ENCODE measurements around the gene UBE2N. TPM values are rescaled to one million over a fixed set of nuclear protein-coding genes. Genes with fewer than 3 reads are reported as not detected.
"Not testable (repeated sequence)": the region's sequence is repeated elsewhere in the genome, so short reads cannot be mapped to it uniquely, and the experiment has no call there.

Gene UBE2N
- total RNA-seq, 1 donor from 2014 or later = 86.3 TPM

- Histone ChIP-seq H3K27ac (replicated peaks) (peak overlapping the region; percentile 12), H3K36me3 (peaks cover 23% of the 10 kb centered on the region)
- intact Hi-C loops (cut with micrococcal nuclease) = no loop called here
Observed at GRCh38 chr12:93407054-93407962, 34.4 kb downstream of the UBE2N start.

GRCh38 chr12:93404961-93405849, 36.5 kb downstream of the UBE2N start:
- TF ChIP-seq CTCF (IDR thresholded peaks at IDR 0.05; ENCODE audit: borderline replicate concordance) = no peak
- intact Hi-C loops (cut with micrococcal nuclease) = no loop called here

More at GRCh38 chr12:93407054-93407962, 34.4 kb downstream of the UBE2N start:
- no peak for TF ChIP-seq CTCF (IDR thresholded peaks at IDR 0.05; ENCODE audit: borderline replicate concordance)
- peaks cover 50% of the 10 kb centered on the region for H3K4me1 ChIP-seq
- no peaks in the 10 kb centered on the region for H3K9me3 ChIP-seq (replicated peaks)
- no peaks in the 10 kb centered on the region for H3K27me3 ChIP-seq (ENCODE audit: low read depth)
- DNase-seq = no peak
- H3K4me3 ChIP-seq = no peak overlapping the region

GRCh38 chr12:93403988-93404803, 37.6 kb downstream of the UBE2N start:
- Histone ChIP-seq H3K36me3 (peaks cover 13% of the 10 kb centered on the region), H3K9me3 (replicated peaks) (no peaks in the 10 kb centered on the region), H3K4me3 (no peak overlapping the region), H3K27me3 (ENCODE audit: low read depth) (no peaks in the 10 kb centered on the region), H3K27ac (replicated peaks) (peak overlapping the region; percentile 32), H3K4me1 (peaks cover 26% of the 10 kb centered on the region)
- DNase-seq = no peak
- no peak for TF ChIP-seq CTCF (IDR thresholded peaks at IDR 0.05; ENCODE audit: borderline replicate concordance)
- intact Hi-C loops (cut with micrococcal nuclease) = no loop called here

More at GRCh38 chr12:93404961-93405849, 36.5 kb downstream of the UBE2N start:
- Histone ChIP-seq H3K27ac (replicated peaks) (peak overlapping the region; percentile 32), H3K27me3 (ENCODE audit: low read depth) (no peaks in the 10 kb centered on the region), H3K36me3 (peaks cover 20% of the 10 kb centered on the region), H3K4me1 (peaks cover 29% of the 10 kb centered on the region), H3K9me3 (replicated peaks) (no peaks in the 10 kb centered on the region), H3K4me3 (no peak overlapping the region)
- DNase-seq = no peak

- no peak overlapping the region for H3K27ac ChIP-seq (replicated peaks)
- H3K27me3 ChIP-seq (ENCODE audit: low read depth) = no peaks in the 10 kb centered on the region
- TF ChIP-seq CTCF (IDR thresholded peaks at IDR 0.05; ENCODE audit: borderline replicate concordance) = no peak
- no peak overlapping the region for H3K4me3 ChIP-seq
- H3K36me3 ChIP-seq = peaks cover 27% of the 10 kb centered on the region
- DNase-seq = no peak
- intact Hi-C loops (cut with micrococcal nuclease) = no loop called here
- H3K4me1 ChIP-seq = peaks cover 26% of the 10 kb centered on the region
- no peaks in the 10 kb centered on the region for H3K9me3 ChIP-seq (replicated peaks)
Observed at GRCh38 chr12:93402333-93403311, 39.1 kb downstream of the UBE2N start.

- peaks cover 56% of the 10 kb centered on the region for H3K36me3 ChIP-seq
- H3K4me3 ChIP-seq; DNase-seq; H3K9me3 ChIP-seq (replicated peaks); H3K27me3 ChIP-seq (ENCODE audit: low read depth); intact Hi-C loops (cut with micrococcal nuclease): not testable (repeated sequence)
- peaks cover 52% of the 10 kb centered on the region for H3K4me1 ChIP-seq
- peak overlapping the region; percentile 44 for H3K27ac ChIP-seq (replicated peaks)
Observed at GRCh38 chr12:93399183-93399863, 42.4 kb downstream of the UBE2N start.

Measured in left ventricle myocardium inferior (tissue), 1 donor.